Lower lobe of right lung (tissue), 2 donors: ENCODE measurements around the gene CFAP46. TPM values are rescaled to one million over a fixed set of nuclear protein-coding genes. Genes with fewer than 3 reads are reported as not detected.
"Not testable (repeated sequence)": the region's sequence is repeated elsewhere in the genome, so short reads cannot be mapped to it uniquely, and the experiment has no call there.

ENCODE experiments used
- ATAC-seq, 2 donors: fragments of 200-7000 bp; cut with Tn5 transposase; one replicate each; pipeline ENCODE4 v1.9.1; 2020 to 2022; ENCODE audit warnings: mild to moderate bottlenecking in 2 of 2, moderate library complexity in 2 of 2
- DNase-seq: peaks from one replicate; pipeline ENCODE4 v3.0.0-alpha.2; 2020
- H3K27ac ChIP-seq: fragments of 200-600 bp; one replicate; pipeline ENCODE4 v1.8.0; 2022
- H3K27me3 ChIP-seq: fragments of 200-600 bp; one replicate; pipeline ENCODE4 v1.8.0; 2022; ENCODE audit warnings: low read depth
- H3K36me3 ChIP-seq: fragments of 200-600 bp; one replicate; pipeline ENCODE4 v1.8.0; 2022; ENCODE audit warnings: mild to moderate bottlenecking
- H3K4me1 ChIP-seq: fragments of 200-600 bp; one replicate; pipeline ENCODE4 v1.8.0; 2022
- H3K4me3 ChIP-seq: fragments of 200-600 bp; one replicate; pipeline ENCODE4 v1.8.0; 2022; ENCODE audit warnings: mild to moderate bottlenecking
- H3K9me3 ChIP-seq: fragments of 200-600 bp; one replicate; pipeline ENCODE4 v1.8.0; 2022
- intact Hi-C: fragments of 100-400 bp; cut with DNase I; formaldehyde crosslinking; loops from one replicate; pipeline ENCODE4 v1.11.0; 2022
- total RNA-seq: library from RNA; stranded (reverse); fragmentation: NEBNext Ultra II Directional; extraction: Animal tissue kit (Norgen Biotek cat#: 25700); gene quantifications from one replicate; pipeline ENCODE4 v1.2.1, GENCODE V29; 2021
- TF ChIP-seq, protein P1 (sequence below): fragments of 200-600 bp; IDR thresholded peaks from one replicate; pipeline ENCODE4 v1.8.0; 2022; ENCODE audit warnings: antibody characterized with exemption, mild to moderate bottlenecking
- donor health status: DM: no; HTN: yes; CAD: no; lungs with severe emphysema.

The CFAP46 gene
- total RNA-seq, 1 donor from 2014 or later: 9.0 TPM

DNA sequence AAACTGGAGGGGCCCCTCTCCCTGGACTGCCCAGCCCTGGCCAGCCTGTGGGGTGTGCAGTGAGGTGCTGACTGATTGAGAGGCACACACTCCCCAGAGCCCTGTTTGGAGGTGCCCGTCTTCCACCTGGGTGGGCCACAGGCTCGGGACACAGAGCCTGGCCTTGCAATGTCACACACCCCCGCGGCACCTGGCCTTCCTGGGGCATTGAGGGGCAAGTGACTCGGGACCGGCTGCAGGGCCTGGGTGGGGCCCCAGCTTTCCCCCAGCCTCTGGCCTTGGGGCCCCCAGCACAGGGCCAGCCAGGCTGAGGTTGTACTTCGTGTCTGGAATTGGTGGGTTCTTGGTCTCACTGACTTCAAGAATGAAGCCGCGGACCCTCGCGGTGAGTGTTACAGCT lies 142.5 kb downstream of the CFAP46 start:
- Histone ChIP-seq H3K4me1 (no peaks in the 10 kb centered on the region), H3K36me3 (no peaks in the 10 kb centered on the region), H3K4me3 (no peak overlapping the region), H3K9me3 (no peaks in the 10 kb centered on the region), H3K27ac (no peak overlapping the region), H3K27me3 (peaks cover 3% of the 10 kb centered on the region)
- ATAC-seq (no peak), DNase-seq (no peak)
- intact Hi-C loops: no loop called here
- TF ChIP-seq, protein P1, sequence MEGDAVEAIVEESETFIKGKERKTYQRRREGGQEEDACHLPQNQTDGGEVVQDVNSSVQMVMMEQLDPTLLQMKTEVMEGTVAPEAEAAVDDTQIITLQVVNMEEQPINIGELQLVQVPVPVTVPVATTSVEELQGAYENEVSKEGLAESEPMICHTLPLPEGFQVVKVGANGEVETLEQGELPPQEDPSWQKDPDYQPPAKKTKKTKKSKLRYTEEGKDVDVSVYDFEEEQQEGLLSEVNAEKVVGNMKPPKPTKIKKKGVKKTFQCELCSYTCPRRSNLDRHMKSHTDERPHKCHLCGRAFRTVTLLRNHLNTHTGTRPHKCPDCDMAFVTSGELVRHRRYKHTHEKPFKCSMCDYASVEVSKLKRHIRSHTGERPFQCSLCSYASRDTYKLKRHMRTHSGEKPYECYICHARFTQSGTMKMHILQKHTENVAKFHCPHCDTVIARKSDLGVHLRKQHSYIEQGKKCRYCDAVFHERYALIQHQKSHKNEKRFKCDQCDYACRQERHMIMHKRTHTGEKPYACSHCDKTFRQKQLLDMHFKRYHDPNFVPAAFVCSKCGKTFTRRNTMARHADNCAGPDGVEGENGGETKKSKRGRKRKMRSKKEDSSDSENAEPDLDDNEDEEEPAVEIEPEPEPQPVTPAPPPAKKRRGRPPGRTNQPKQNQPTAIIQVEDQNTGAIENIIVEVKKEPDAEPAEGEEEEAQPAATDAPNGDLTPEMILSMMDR: no peak

DNA sequence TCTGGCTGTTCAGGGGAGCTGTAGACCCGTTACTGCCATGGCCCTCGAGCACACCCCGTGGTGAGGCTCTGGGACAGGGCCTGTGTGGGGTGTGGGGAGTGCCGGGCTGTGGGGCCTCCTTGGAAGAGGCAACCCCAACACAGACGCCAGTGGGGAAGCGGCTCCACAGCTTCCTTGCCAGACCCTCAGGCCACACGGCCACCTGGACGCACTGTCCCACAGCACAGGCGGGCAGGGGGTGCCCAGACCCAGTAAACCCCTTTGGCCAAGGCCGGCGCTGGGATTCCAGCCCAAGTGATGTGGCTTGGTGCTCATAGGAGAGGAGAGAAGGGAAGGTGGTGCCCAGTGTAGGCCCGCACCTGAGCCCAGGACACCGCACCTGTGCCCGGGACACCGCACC lies 143.5 kb downstream of the CFAP46 start:
- peaks cover 11% of the 10 kb centered on the region for H3K27me3 ChIP-seq
- intact Hi-C loops: no loop called here
- H3K36me3 ChIP-seq: no peaks in the 10 kb centered on the region
- H3K4me3 ChIP-seq: no peak overlapping the region
- DNase-seq (no peak), ATAC-seq (no peak)
- H3K27ac ChIP-seq: no peak overlapping the region
- no peaks in the 10 kb centered on the region for H3K4me1 ChIP-seq
- TF ChIP-seq, protein P1: no peak
- H3K9me3 ChIP-seq: no peaks in the 10 kb centered on the region

DNA sequence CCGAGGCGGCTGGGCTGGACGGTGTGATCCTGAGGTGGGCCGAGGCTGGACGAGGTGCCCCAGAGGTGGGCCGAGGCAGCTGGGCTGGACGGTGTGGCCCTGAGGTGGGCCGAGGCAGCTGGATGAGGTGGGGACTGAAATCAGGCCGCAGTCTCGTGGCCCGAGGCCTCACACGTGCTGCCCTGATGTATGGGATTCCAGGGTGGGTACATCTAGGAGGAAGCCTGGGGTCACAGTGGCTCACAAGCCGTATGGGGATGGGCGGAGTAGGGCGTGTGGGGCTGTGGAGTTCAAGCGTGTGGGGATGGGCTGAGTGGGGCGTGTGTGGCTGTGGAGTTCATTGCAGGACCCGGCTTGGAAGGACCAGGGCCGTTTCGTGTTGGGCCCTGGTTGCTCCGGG lies 144.0 kb downstream of the CFAP46 start:
- H3K4me3 ChIP-seq: no peak overlapping the region
- TF ChIP-seq, protein P1: no peak
- intact Hi-C loops: no loop called here
- DNase-seq: no peak
- no peak overlapping the region for H3K27ac ChIP-seq
- no peak for ATAC-seq
- H3K9me3 ChIP-seq: no peaks in the 10 kb centered on the region
- no peaks in the 10 kb centered on the region for H3K4me1 ChIP-seq
- peaks cover 15% of the 10 kb centered on the region for H3K27me3 ChIP-seq
- no peaks in the 10 kb centered on the region for H3K36me3 ChIP-seq

DNA sequence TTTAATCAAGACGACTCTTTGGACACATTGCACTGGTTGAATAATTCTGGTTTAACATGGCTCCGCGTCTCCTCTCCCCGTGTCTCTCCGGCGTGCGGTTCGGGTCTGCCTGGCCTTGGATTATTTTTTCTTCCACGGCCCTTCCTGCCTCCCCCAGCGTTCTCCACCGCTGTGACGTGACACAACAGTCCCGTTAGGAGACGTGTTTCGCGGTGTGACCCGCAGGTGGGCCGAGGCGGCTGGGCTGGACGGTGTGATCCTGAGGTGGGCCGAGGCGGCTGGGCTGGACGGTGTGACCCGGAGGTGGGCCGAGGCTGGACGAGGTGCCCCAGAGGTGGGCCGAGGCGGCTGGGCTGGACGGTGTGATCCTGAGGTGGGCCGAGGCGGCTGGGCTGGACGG lies 144.4 kb downstream of the CFAP46 start:
- DNase-seq, H3K9me3 ChIP-seq, H3K4me3 ChIP-seq, H3K4me1 ChIP-seq, ATAC-seq, H3K27ac ChIP-seq, intact Hi-C loops, H3K36me3 ChIP-seq: not testable (repeated sequence)
- H3K27me3 ChIP-seq: peaks cover 19% of the 10 kb centered on the region

DNA sequence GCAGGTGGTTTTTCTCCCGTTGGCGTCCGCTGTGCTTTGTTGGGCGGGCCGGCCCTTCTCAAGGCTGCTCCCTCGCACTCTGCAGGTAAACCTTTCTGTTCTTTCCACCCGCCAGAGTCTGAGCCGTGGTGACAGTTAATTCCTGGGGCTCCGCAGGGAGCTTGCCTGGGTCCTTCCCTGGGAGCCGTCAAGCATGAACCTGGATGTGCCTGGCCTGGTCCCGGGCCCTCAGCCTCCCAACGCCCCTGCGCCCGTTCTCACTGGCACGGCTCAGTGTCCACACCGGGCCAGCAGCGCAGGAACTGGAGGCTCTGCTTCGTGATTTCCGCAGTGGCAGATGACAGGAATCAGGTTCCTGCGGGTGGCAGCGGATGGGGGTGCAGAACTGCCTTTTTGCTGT lies 145.5 kb downstream of the CFAP46 start:
- no peak overlapping the region for H3K4me3 ChIP-seq
- H3K36me3 ChIP-seq: no peaks in the 10 kb centered on the region
- H3K27ac ChIP-seq: no peak overlapping the region
- DNase-seq: no peak
- intact Hi-C loops: no loop called here
- ATAC-seq: no peak
- no peaks in the 10 kb centered on the region for H3K9me3 ChIP-seq
- H3K4me1 ChIP-seq: no peaks in the 10 kb centered on the region
- TF ChIP-seq, protein P1: no peak
- peaks cover 23% of the 10 kb centered on the region for H3K27me3 ChIP-seq

DNA sequence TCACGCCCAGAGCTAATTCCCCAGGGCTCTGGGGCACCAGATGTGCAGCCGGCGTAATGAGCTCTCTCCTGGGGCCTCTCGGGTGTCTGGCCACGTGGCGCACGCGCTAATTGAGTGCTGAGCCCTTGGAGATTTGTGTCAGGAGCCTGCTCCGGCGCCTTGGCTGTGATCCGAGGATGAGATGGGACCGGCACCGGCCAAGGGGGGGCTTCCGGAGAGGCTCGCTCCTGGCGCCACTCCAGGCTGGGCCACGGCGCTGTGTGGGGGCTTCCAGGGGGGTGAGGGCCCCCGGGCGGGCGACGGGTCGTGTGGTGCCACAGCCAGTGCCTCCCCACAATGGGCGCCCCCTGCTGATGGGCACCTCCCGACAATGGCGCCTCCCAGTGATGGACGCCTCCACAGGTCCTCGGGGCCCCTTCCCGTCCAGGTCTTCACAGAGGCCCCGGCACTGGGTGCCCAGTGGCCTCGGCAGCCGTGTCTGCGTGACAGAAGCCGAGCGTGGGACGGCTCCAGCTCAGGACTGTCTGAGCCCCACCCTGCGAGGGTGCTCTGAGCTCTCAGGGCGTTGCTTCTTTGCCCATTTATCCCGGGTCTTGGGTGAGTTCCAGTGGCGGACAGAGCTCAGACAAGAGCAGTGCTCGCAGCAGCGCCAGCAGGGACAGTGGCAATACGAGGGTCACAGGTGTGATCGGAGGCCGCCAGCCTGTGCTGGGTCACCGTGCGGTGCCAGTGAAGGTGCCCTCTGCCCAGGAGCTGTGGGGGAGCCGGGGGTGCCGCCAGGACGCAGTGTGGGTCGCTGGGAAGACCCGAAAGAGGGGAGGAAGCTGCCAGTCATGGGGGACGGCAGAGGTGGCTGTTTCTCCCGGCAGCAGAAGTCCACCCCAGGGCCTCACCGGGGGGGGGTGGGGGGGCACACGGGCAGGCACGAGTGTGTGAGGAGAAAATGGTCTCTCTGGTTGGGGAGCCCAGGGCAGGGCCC lies 148.2 kb downstream of the CFAP46 start:
- H3K27me3 ChIP-seq: peaks cover 42% of the 10 kb centered on the region
- no peaks in the 10 kb centered on the region for H3K4me1 ChIP-seq
- H3K9me3 ChIP-seq: no peaks in the 10 kb centered on the region
- no peaks in the 10 kb centered on the region for H3K36me3 ChIP-seq
- intact Hi-C loops: no loop called here
- ATAC-seq (peak; percentile 4 to 7), DNase-seq (no peak)
- TF ChIP-seq, protein P1: no peak
- H3K4me3 ChIP-seq: no peak overlapping the region
- H3K27ac ChIP-seq: no peak overlapping the region
